ENCODE results near the gene AGO4.
A peak's percentile ranks its signal among the peaks of the same experiment; 100 is the strongest.
"Not testable (repeated sequence)": the region's sequence is repeated elsewhere in the genome, so short reads cannot be mapped to it uniquely, and the experiment has no call there.

Gene AGO4

DNA sequence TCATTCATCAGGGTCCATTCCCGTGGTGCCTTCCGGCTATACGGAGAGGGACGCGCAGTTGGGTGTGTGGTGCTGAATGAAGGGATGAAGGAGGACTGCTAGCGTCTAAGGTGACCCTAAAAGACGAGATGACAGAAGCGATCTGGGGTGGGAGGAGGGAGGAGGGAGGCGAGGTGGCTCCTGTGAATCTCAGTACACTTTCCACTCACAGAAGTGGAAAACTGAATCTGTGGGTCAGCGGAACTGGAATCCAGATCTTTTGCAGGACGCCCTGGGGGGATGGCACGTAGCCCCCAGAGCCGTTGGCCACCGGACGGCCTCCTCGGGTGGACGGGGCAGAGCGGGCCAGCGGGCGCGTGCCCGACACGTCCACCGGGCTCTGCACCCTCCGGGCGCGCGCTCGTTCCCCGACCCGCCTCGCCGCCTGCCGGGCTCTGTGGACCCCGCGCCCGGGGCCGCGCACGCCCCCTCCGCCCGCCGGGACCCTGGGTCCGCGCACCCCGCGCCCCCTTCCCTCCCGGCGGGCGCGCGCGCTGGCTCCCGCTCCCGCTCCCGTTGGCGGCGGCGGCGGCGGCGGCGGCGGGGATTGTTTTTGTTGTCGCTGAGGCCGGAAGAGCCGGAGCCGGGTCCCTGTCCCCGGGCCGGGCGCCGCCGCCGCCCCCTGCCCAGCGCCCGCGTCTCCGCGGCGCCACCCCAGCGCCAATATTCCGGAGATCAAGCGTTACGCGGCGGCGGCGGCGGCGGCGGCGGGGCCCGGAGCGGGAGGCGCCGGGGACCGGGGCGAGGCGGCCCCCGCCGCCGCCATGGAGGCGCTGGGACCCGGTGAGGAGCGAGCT is at the start of gene AGO4:
Gene AGO4, plus strand, starts transcription at position 403 of the 836 bp plus-strand sequence. Its CDS starts 401 bp downstream, at position 804.
- peak; percentile 26 for DNase-seq (ENCODE audit: low read depth)

DNA sequence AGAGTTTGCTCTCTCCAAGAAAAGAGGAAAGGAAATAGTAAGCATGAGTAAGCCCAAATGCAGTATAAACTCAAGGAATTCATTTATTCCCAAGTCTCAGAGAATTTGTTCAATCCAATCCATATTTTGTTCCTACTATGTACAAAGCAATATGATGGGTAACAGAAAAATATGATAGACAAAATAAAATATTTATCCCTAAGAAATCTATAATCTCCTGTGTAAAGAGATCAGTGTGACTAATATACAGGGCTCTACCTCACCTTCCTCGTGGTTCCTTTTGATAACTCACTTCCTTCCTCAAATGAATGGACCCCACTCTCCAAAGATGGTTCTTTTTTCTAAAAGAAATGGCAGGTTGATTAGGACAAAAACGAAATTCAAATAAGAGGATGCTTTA is 45.7 kb upstream of the AGO4 start:
- no peak for DNase-seq (ENCODE audit: low read depth)

DNA sequence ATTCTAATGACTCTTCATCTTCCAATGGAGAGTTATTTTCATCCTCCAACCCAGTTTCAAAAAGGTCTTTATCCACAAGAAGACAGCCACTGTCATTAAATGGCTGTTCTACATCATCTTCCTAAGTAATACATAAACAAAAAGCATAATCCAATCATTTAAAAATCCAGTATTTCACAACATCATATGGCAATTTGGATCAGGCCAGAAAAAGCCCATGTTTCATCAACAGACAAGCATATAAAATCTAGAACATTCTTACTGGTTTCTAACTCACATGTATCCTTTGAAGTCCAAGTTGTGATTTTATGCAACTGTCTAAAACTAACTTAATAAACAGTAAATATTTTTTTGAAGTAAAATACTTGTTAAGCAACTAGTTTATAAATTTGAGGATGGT is 44.6 kb upstream of the AGO4 start:
- DNase-seq (ENCODE audit: low read depth): peak; percentile 4

DNA sequence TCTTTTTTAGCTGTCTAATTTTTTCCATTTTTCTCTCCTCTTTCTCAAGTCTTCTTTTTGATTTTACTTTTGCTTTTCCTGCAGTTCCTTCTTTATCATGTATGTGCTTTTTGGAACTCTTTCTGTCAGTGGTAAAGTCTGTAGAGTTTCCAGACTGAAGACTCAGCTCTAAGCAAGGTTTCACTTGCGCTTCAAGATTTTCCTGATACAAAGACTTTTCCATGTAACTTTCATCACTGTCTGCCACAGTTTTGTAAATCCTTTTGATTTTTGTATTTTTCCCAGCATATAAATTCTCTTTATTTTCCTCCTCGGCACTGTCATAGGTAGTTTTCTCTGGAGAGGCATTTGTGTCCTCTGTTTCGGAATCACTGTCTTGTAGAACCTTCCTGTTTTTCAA is 43.5 kb upstream of the AGO4 start:
- DNase-seq (ENCODE audit: low read depth): no peak

DNA sequence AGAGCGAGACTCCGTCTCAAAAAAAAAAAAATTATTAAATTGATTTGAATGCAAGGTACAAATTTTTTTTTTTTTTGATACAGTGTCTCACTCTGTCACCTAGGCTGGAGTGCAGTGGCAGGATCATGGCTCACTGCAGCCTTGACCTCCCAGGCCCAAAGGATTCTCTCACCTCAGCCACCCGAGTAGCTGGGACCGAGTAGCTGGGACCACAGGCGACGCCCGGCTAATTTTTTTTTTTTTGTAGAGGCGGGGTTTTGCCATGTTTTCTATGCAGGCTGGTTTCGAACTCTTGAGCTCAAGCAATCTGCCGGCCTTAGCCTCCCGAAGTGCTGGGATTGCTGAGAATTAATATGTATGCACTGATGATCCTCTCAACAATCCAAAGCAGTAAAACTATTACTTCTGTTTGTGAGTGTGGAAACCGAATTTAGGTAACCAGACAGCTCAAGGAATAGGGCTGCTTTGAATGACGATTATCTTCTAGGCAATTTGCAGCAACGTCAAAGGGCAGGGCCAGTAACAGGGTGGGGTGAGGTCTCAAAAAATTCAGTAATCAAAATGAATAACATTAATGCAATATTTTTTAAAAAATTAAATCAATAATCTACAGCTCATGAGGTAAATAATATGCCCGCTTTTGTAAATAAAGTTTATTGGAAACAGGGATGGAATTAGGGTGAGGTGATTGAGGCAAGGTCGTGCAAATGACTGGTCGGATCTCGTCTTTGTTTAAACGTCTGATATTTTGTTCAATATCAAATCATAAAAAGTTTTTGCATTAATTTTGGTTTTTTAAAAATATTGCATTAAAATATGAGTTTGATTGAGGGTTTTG is 39.2 kb upstream of the AGO4 start:
- DNase-seq (ENCODE audit: low read depth): no peak

DNA sequence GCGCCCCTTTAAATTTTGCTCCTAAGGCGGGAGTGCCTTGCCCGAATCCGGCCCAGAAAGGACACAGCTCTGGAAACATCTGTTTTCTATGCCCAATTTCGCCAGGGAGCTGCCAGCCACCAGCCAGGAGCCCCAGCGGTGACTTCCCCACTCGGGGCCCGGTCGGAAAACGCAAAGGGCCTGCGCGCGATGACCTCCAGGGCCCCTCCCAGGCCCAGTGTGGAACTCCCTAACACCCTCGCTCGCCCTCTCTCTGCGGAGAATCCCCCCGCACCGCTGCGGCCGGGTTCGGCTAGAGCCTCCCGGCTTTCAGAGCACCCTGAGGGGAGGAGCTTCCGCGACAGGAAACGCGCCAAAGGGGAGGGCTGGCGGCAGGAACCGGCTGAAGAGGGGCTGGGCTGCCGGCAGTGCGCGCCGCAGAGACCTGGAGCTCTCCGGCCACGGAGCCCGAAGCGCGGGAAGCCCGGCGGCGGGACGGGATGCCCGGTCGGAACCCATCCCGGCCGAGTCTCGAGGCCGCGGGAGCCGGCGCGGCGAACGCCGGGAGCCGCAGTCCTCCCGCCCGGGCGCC is 38.5 kb upstream of the AGO4 start:
- DNase-seq (ENCODE audit: low read depth): peak; percentile 33

DNA sequence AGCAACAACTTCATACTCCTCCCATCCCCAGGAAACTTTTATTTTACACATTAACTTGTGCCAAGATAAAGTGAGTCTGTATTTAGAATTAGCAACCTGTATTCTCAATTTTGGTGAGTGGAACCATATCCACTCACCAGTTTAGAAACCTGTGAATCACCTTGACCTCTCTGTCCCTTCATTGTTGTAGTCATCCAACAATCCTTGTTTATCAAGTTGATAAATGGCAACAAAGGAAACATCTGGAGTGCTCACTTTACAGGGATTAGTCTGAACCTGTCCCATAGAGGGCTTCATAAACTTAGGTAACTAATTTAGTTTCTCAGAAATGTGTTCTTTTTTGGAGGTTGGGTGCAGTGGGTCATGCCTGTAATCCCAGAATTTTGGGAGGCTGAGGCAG is 34.1 kb upstream of the AGO4 start:
- DNase-seq (ENCODE audit: low read depth): no peak

DNA sequence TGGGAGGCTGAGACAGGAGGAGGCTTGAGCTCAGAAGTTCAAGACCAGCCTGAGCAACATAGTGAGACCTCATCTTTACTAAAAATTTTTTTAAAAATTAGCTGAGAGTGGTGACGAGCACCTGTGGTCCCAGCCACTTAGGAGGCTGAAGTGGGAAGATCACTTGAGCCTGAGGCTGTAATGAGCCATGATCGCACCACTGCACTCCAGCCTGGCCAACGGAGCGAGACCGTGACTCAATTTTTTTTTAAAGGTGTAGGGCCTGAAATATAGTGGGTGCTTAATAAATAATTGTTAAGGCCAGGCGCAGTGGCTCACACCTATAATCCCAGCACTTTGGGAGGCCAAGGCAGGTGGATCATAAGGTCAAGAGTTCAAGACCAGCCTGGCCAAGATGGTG is 31.6 kb upstream of the AGO4 start:
- not testable (repeated sequence) for DNase-seq (ENCODE audit: low read depth)

DNA sequence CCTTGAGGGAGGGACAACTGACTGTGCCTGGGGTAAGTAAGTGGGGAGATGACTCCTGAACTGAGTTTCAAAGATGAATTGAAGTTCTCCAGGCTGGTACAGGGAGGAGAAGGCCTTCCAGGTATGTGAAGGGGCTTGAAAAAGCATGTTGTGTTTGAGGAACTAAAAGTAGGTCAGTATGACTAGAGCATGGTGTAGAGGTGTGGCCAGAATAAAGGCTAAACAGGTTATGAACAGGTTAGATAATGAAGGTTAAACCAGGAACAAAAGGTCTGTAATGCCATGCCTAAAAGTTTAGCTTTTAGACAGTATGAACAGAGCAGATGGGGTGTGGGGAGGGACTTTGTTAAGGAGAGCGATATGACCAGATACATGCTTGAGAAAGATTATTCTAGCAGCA is 30.7 kb upstream of the AGO4 start:
- no peak for DNase-seq (ENCODE audit: low read depth)

DNA sequence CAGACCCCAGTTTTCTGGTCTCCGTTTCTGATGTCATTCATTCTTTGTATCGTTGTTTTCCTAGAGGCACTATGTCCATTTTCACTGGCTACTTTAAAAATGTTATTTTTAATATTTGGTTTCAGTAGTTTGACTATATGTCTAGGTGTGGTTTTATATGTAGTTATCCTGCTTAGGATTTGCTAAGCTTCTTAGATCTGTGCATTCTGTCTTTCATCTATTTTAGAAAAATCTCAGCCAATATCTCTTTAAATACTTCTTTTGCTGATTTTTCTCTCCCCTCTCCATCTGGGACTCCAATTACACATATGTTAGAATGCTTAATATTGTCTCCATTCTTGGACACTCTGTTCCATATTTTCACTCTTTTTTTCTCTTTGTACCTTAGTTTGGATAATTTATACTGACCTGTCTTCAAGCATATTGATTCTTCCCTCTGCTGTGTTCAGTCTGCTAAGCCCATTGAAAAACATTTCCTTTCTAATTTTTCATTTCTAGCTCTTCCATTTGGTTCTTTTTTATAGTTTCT is 24.7 kb upstream of the AGO4 start:
- DNase-seq (ENCODE audit: low read depth): no peak

DNA sequence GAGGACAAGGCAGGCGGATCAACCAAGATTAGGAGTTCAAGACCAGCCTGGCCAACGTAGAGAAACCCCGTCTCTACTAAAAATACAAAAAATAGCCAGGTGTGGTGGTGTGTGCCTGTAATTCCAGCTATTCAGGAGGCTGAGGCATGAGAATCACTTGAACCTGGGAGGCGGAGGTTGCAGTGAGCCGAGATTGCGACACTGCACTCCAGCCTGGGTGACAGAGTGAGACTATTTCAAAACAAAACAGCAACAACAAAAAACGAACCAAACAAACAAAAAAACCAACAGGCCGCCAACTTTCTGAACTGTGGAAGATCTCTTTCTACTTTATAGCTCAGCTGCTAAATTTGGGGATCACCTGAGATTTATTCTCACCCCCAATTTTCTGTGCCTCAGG is 23.5 kb upstream of the AGO4 start:
- not testable (repeated sequence) for DNase-seq (ENCODE audit: low read depth)

DNA sequence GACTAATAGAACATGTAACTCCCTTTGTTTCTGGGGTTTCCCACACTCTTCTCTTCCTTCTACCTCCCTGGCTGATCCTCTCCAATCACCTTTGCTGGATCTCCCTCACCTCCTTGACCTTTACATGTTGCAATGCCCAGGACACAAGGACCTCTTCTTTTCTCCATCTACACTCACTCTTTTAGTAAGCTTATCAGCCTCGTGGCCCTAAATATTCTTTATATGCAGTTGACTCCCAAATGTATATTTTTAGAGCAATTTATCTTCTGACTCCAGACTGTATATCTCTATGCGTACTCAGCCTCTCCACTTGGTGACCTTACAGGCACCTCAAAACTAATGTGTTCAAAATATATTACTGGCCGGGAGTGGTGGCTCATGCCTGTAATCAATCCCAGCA is 19.7 kb upstream of the AGO4 start:
- no peak for DNase-seq (ENCODE audit: low read depth)

DNA sequence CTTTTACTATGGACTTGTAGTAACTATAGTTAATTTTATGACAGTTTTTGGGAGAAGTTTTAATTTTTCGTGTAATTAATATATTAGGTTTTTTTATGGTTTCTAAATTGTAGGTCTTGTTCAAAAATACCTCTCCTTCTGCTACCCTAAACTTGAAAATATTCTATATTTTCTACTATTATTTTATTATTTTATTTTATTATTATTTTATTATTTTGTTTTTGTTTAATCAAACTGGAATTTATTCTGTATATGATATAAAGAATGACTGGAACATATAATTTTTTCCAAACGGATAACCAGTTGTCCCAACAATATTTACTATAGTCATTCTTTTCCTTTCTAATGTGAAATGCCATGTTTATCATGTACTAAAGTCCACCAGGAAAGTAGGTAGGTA is 17.1 kb upstream of the AGO4 start:
- DNase-seq (ENCODE audit: low read depth): no peak

DNA sequence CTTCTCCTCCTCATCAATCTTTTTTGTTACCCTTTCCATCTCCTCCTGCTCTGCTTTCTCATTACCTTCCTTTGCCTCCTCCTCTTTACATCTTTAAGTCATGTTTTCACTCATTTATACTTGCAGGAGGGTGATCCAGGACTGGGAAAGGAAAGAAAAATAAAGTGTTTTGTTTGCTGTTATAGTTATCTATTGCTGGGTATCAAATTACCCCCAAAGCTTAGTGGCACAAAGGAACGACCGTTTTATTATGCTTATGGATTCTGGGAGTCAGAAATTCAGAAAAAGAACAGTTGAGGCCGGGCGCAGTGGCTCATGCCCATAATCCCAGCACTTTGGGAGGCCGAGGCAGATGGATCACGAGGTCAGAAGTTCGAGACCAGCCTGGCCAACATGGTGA is 12.5 kb upstream of the AGO4 start:
- no peak for DNase-seq (ENCODE audit: low read depth)

DNA sequence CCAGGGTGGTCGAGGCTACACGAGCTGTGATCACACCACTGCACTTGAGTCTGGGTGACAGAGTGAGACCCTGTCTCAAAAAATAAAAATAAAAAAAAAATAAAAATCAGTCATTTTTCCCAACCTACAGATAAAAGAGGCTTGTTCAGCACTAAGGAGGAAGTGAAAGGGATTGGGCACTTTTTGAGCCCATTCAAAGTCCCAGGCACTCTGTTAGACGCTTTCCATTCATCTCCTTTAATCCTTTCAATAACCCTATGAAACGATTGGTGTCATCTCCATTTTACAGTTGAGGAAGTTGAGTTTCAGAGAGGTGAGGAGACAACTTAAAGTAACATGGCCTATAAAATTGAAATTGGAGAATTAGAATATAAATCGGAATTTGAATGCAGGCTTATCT is 10.4 kb upstream of the AGO4 start:
- no peak for DNase-seq (ENCODE audit: low read depth)

DNA sequence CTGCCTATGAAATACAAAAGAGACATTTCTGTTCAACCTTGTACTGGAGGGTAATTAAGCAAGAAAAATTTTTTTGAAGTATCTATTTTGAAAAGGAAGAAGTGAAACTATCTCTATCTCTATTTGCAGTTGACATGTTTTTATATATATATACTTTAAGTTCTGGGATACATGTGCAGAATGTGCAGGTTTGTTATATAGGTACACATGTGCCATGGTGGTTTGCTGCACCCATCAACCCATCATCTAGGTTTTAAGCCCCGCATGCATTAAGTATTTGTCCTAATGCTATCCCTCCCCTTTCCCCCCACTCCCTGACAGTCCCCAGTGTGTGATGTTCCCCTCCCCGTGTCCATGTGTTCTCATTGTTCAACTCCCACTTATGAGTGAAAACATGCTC is 9.8 kb upstream of the AGO4 start:
- DNase-seq (ENCODE audit: low read depth): not testable (repeated sequence)

DNA sequence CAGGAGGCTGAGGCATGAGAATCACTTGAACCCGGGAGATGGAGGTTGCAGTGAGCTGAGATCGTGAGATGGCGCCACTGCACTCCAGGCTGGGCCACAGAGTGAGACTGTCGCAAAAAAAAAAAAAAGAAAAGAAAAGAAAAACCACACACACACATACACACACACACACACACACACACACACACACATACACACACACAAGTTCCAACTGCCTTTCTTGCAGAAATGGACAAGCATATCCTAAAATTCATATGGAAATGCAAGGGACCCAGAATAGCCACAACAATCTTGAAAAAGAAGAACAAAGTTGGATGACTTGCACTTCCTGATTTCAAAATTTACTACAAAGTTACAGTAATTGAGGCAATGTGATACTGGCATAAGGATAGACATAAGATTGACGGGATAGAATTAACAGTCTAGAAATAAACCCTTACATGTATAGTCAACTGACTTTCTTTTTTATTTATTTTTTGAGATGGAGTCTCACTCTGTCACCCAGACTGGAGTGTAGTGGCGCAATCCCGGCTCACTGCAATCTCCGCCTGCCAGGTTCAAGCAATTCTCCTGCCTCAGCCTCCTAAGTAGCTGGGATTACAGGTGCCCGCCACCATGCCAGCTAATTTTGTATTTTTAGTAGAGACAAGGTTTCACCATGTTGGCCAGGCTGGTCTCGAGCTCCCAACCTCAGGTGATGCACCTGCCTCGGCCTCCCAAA is 7.5 kb upstream of the AGO4 start:
- DNase-seq (ENCODE audit: low read depth): not testable (repeated sequence)

DNA sequence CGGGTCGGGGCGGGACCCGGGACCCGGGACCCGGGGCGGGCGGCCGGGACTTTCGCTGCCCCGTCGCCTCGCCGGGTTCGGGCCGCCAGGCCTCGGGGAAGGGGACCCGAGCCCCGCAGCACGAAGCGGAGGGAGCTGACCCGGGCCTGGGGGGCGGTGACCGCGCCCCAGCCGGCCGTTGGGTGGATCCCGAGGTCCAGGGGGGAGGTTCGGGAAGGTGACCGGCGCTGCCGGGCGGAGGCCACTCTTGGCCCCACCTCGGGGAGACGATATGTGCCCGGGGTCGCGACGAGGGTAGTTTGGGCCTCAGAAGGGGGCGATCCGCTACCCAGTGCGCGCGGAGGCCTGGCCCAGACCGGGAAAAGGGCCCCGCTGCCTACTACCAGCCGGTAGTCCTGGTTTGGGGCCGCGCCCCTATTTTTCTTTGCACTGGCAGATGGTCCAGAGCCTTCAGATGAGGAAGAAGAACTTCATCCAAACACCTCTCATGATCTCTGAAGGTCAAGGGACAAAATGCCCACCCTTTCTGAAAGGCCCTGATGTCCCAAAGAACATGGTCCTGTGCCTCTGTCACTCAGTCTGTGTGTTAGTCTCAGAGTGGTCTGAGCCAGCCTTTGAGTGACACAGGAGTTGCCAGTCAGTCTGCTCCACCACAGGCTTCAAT is 766 bp downstream of the AGO4 start:
- peak; percentile 15 for DNase-seq (ENCODE audit: low read depth)

DNA sequence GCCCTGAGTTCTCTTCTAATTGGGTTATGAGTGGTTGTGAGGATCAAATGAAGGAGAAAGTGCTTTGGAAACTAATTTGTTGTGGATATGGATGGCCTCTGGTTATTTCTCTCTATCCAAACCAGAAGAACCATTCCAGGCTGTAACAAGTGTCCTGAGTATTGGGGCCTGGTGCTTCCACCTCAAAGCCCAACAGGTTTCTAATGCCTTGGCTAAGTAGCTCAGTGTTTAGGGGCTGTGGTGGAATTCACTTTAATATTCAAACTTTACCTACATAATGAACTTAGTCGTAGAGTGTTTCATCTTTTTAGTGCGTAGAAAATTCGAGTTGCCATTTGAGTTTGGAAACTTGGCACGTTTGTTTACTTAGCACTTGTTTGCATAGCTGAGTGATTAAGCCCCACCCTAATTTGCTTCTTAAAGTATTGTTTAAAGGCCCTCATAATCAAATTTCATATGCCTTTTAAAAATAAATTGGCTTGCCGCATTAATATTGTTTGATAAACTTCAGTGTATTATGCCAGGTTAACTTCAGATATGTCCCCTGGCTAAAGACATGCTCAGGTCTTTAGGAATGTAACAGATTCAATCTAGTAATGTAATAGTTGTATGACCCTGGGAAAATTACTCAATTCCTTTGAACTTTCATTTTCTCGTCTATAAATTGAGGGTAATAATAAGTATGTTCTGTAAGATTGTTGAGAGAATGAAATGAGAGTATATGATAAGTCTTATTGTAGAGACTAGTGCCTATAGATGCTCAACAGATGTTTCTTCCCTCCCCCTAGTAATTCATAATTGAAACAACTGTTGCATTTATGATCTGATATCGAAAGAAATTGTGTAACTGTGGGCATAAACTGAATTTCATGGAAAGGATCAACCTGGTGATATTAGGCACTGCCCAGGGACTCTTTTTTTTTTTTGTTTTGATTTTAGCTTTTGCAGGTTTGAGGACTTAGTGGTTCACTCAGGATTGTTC is 1.6 kb downstream of the AGO4 start:
- DNase-seq (ENCODE audit: low read depth): no peak

All from GM04503 (cell line).